Mesothelial cell of epicardium (in vitro differentiated cells): ENCODE measurements around the gene NR6A1. TPM values are rescaled to one million over a fixed set of nuclear protein-coding genes. Genes with fewer than 3 reads are reported as not detected.

Experiments used
- DNase-seq, 2 experiments: peaks; one replicate each; pipeline ENCODE4 v3.0.0; 2021; ENCODE audit warnings: low spot score in 2 of 2; ENCODE audit not compliant: unreplicated experiment in 2 of 2
- H3K27ac Mint-ChIP-seq: 2 replicates; pipeline ENCODE4 v1.8.0; 2021; ENCODE audit warnings: mixed read lengths
- H3K27me3 Mint-ChIP-seq: 2 replicates; pipeline ENCODE4 v1.8.0; 2021; ENCODE audit warnings: low read depth, mixed read lengths
- H3K36me3 Mint-ChIP-seq: 2 replicates; pipeline ENCODE4 v1.8.0; 2021; ENCODE audit warnings: mixed read lengths
- H3K4me1 Mint-ChIP-seq: 2 replicates; pipeline ENCODE4 v1.8.0; 2021; ENCODE audit warnings: mixed read lengths
- H3K4me3 Mint-ChIP-seq: 2 replicates; pipeline ENCODE4 v1.8.0; 2021; ENCODE audit warnings: mild to moderate bottlenecking, moderate library complexity, mixed read lengths
- H3K9me3 Mint-ChIP-seq: 2 replicates; pipeline ENCODE4 v1.8.0; 2021; ENCODE audit warnings: mixed read lengths
- total RNA-seq: library from RNA; stranded (reverse); gene quantifications from 3 replicates; pipeline ENCODE4 v1.2.1, GENCODE V29; 2021
- TF ChIP-seq, protein P1 (sequence below): fragments of 200-600 bp; sonication (generic); IDR thresholded peaks from one replicate; pipeline ENCODE4 v1.5.0; 2021; ENCODE audit warnings: antibody characterized with exemption; ENCODE audit not compliant: unreplicated experiment

NR6A1 gene
- total RNA-seq, 1 donor from 2014 or later: 5.9 TPM

DNA sequence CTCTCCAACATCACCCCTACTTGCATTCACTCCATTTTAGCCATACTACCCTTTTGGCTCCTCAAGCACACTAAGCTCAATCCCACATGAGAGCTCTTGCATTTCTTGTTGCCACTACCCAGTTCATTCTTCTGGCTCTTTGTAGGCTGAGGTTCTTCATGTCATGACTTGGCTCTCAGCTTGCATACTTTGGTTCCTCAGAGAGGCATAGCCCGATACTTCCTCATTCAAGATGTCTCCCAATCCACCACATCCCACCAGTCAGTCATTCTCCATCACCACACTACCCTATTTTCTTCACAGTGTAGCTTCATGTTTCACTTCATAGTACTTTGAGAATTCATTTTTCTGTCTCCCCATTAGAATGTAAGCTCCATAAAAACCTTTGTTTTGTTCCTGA lies 116.7 kb downstream of the NR6A1 start:
- no peaks in the 10 kb centered on the region for H3K27me3 Mint-ChIP-seq
- DNase-seq: no peak
- no peak overlapping the region for H3K27ac Mint-ChIP-seq
- H3K4me3 Mint-ChIP-seq: no peak overlapping the region
- H3K9me3 Mint-ChIP-seq: peaks cover 6% of the 10 kb centered on the region
- H3K36me3 Mint-ChIP-seq: no peaks in the 10 kb centered on the region
- TF ChIP-seq, protein P1, sequence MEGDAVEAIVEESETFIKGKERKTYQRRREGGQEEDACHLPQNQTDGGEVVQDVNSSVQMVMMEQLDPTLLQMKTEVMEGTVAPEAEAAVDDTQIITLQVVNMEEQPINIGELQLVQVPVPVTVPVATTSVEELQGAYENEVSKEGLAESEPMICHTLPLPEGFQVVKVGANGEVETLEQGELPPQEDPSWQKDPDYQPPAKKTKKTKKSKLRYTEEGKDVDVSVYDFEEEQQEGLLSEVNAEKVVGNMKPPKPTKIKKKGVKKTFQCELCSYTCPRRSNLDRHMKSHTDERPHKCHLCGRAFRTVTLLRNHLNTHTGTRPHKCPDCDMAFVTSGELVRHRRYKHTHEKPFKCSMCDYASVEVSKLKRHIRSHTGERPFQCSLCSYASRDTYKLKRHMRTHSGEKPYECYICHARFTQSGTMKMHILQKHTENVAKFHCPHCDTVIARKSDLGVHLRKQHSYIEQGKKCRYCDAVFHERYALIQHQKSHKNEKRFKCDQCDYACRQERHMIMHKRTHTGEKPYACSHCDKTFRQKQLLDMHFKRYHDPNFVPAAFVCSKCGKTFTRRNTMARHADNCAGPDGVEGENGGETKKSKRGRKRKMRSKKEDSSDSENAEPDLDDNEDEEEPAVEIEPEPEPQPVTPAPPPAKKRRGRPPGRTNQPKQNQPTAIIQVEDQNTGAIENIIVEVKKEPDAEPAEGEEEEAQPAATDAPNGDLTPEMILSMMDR: no peak
- peaks cover 18% of the 10 kb centered on the region for H3K4me1 Mint-ChIP-seq

DNA sequence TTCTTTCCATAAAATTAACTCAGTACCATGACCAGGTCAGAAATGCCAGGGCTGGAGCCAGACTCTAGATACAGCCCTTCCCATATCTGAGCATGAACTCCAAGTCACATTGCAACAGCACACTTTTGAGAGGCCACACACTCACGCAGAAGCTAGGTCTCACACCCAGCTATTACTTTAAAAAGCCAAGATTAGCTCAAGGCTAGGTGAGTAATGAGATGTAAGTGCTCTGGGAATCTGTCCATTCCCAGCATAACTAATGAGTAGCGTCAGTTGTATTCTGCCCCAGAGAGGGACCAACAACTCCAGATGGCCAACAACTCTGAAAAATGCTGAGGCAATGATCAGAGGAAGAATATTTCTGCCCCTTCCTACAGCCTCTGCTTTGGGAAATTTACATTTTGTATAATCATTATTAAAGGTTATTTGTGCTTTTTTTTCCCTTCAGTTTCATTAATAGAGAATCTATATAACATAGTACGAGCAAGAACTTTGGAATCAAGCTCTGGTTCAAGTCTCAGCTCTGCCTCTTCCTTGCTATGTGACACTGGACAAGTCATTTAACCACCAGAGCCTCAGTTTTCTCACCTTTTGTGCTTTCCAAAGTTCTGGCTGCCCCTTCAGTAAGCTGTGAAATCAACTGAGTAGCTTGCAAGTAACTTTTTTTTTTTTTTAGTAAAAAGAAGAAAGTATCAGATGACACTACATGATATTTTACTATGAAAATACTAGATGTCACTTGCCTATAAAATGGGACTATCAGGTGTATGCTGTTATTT lies 118.3 kb downstream of the NR6A1 start:
- TF ChIP-seq, protein P1: no peak
- Mint-ChIP-seq H3K36me3 (no peaks in the 10 kb centered on the region), H3K4me3 (no peak overlapping the region), H3K4me1 (peaks cover 19% of the 10 kb centered on the region), H3K27ac (no peak overlapping the region), H3K27me3 (no peaks in the 10 kb centered on the region), H3K9me3 (peaks cover 6% of the 10 kb centered on the region)
- no peak for DNase-seq

- no peak overlapping the region for H3K4me3 Mint-ChIP-seq
- H3K27ac Mint-ChIP-seq: no peak overlapping the region
- H3K36me3 Mint-ChIP-seq: no peaks in the 10 kb centered on the region
- peaks cover 6% of the 10 kb centered on the region for H3K9me3 Mint-ChIP-seq
- peaks cover 13% of the 10 kb centered on the region for H3K4me1 Mint-ChIP-seq
- no peak for DNase-seq
- TF ChIP-seq, protein P1: no peak
- H3K27me3 Mint-ChIP-seq: no peaks in the 10 kb centered on the region
Observed at GRCh38 chr9:124652203-124652602, 118.9 kb downstream of the NR6A1 start.

GRCh38 chr9:124645274-124645673 lies 125.8 kb downstream of the NR6A1 start:
- H3K36me3 Mint-ChIP-seq: peaks cover 11% of the 10 kb centered on the region
- DNase-seq: no peak
- H3K4me1 Mint-ChIP-seq: peaks cover 6% of the 10 kb centered on the region
- H3K9me3 Mint-ChIP-seq: peaks cover 16% of the 10 kb centered on the region
- H3K27ac Mint-ChIP-seq: no peak overlapping the region
- no peak overlapping the region for H3K4me3 Mint-ChIP-seq
- H3K27me3 Mint-ChIP-seq: no peaks in the 10 kb centered on the region
- TF ChIP-seq, protein P1: no peak

- H3K4me1 Mint-ChIP-seq: peaks cover 3% of the 10 kb centered on the region
- TF ChIP-seq, protein P1: no peak
- peaks cover under 1% of the 10 kb centered on the region for H3K9me3 Mint-ChIP-seq
- H3K36me3 Mint-ChIP-seq: no peaks in the 10 kb centered on the region
- H3K27me3 Mint-ChIP-seq: no peaks in the 10 kb centered on the region
- no peak overlapping the region for H3K27ac Mint-ChIP-seq
- H3K4me3 Mint-ChIP-seq: no peak overlapping the region
- DNase-seq: no peak
Observed at GRCh38 chr9:124639637-124640036, 131.5 kb downstream of the NR6A1 start.
